Measurements from ENCODE around the gene UBTF. TPM values are rescaled to one million over a fixed set of nuclear protein-coding genes. Genes with fewer than 3 reads are reported as not detected.

The UBTF gene
- total RNA-seq, 4 donors from 2014 or later = 54.8 to 102 (median 71.8) TPM

GRCh38 chr17:44229090-44229489 lies 9.6 kb upstream of the UBTF start:
- Histone ChIP-seq H3K9me3 (no peaks in the 10 kb centered on the region), H3K27ac (no peak overlapping the region), H3K4me3 (no peak overlapping the region), H3K36me3 (no peaks in the 10 kb centered on the region), H3K27me3 (no peaks in the 10 kb centered on the region), H3K4me1 (no peaks in the 10 kb centered on the region)
- no peak for DNase-seq (ENCODE audit: low spot score in 2 of 2)
- TF ChIP-seq EP300 (IDR thresholded peaks at IDR 0.05) = no peak
- no peak for TF ChIP-seq CTCF (IDR thresholded peaks at IDR 0.05)
- no peak for TF ChIP-seq POLR2AphosphoS5 (IDR thresholded peaks at IDR 0.05)
- no peak for TF ChIP-seq POLR2A (IDR thresholded peaks at IDR 0.05)
- 89% methylated on average over 5 of the region's 6 CpGs for WGBS

GRCh38 chr17:44223541-44224071 lies 4.1 kb upstream of the UBTF start:
- TF ChIP-seq POLR2AphosphoS5 (IDR thresholded peaks at IDR 0.05) = no peak
- TF ChIP-seq CTCF (IDR thresholded peaks at IDR 0.05) = no peak
- no peak for TF ChIP-seq EP300 (IDR thresholded peaks at IDR 0.05)
- no peak for TF ChIP-seq POLR2A (IDR thresholded peaks at IDR 0.05)
- no peak overlapping the region for H3K4me3 ChIP-seq
- H3K36me3 ChIP-seq = no peaks in the 10 kb centered on the region
- no peak overlapping the region for H3K27ac ChIP-seq
- no peaks in the 10 kb centered on the region for H3K9me3 ChIP-seq
- 17% methylated on average over 7 of the region's 7 CpGs for WGBS
- peak in 1 of 2 donors; percentile 68 for DNase-seq (ENCODE audit: low spot score in 2 of 2)
- H3K27me3 ChIP-seq = no peaks in the 10 kb centered on the region
- H3K4me1 ChIP-seq = peaks cover 24% of the 10 kb centered on the region

GRCh38 chr17:44222112-44222869 lies 2.8 kb upstream of the UBTF start:
- no peaks in the 10 kb centered on the region for H3K36me3 ChIP-seq
- peak overlapping the region; percentile 77 for H3K4me3 ChIP-seq
- WGBS = under 1% methylated on average over 35 of the region's 36 CpGs
- no peak for TF ChIP-seq POLR2A (IDR thresholded peaks at IDR 0.05)
- TF ChIP-seq EP300 (IDR thresholded peaks at IDR 0.05) = no peak
- TF ChIP-seq CTCF (IDR thresholded peaks at IDR 0.05) = no peak
- peak in 1 of 3 donors; percentile 25 for TF ChIP-seq POLR2AphosphoS5 (IDR thresholded peaks at IDR 0.05)
- no peaks in the 10 kb centered on the region for H3K27me3 ChIP-seq
- peak; percentile 83 to 88 for DNase-seq (ENCODE audit: low spot score in 2 of 2)
- H3K4me1 ChIP-seq = peaks cover 35% of the 10 kb centered on the region
- H3K27ac ChIP-seq = peak overlapping the region; percentile 100
- H3K9me3 ChIP-seq = no peaks in the 10 kb centered on the region

GRCh38 chr17:44221862-44222111 lies 2.3 kb upstream of the UBTF start:
- DNase-seq (ENCODE audit: low spot score in 2 of 2) = peak in 1 of 2 donors; percentile 72
- Histone ChIP-seq H3K9me3 (no peaks in the 10 kb centered on the region), H3K36me3 (peaks cover 1% of the 10 kb centered on the region), H3K27me3 (no peaks in the 10 kb centered on the region), H3K4me1 (peaks cover 40% of the 10 kb centered on the region), H3K4me3 (peak overlapping the region; percentile 77), H3K27ac (peak overlapping the region; percentile 100)
- TF ChIP-seq EP300 (IDR thresholded peaks at IDR 0.05) = no peak
- TF ChIP-seq POLR2AphosphoS5 (IDR thresholded peaks at IDR 0.05) = no peak
- no peak for TF ChIP-seq POLR2A (IDR thresholded peaks at IDR 0.05)
- no peak for TF ChIP-seq CTCF (IDR thresholded peaks at IDR 0.05)
- WGBS = under 1% methylated on average over 17 of the region's 17 CpGs

- H3K27me3 ChIP-seq = no peaks in the 10 kb centered on the region
- TF ChIP-seq CTCF (IDR thresholded peaks at IDR 0.05) (no peak), EP300 (IDR thresholded peaks at IDR 0.05) (no peak), POLR2A (IDR thresholded peaks at IDR 0.05) (no peak), POLR2AphosphoS5 (IDR thresholded peaks at IDR 0.05) (peak in 2 of 3 donors; percentile 13 to 44)
- H3K27ac ChIP-seq = peak overlapping the region; percentile 100
- H3K36me3 ChIP-seq = peaks cover 7% of the 10 kb centered on the region
- no peaks in the 10 kb centered on the region for H3K9me3 ChIP-seq
- under 1% methylated on average over 38 of the region's 54 CpGs for WGBS
- DNase-seq (ENCODE audit: low spot score in 2 of 2) = peak; percentile 89 to 92
- H3K4me3 ChIP-seq = peak overlapping the region; percentile 77
- peaks cover 45% of the 10 kb centered on the region for H3K4me1 ChIP-seq
Measured at GRCh38 chr17:44221084-44221861, 1.8 kb upstream of the UBTF start.

Measured in suprapubic skin (tissue), 4 donors.